WTC11 (cell line): ENCODE data around the gene DLAT.

Experiments
- CBFB ChIP-seq: sonication (generic); formaldehyde crosslinking; IDR thresholded peaks from 2 replicates; pipeline ENCODE4 v1.8.1; 2022; ENCODE audit warnings: mild to moderate bottlenecking, low read depth, missing genetic modification reagents
- CREB1 ChIP-seq: sonication (generic); formaldehyde crosslinking; IDR thresholded peaks from 2 replicates; pipeline ENCODE4 v1.8.0; 2023; ENCODE audit warnings: mild to moderate bottlenecking, missing genetic modification reagents
- NFYB ChIP-seq: sonication (generic); formaldehyde crosslinking; conservative IDR thresholded peaks from 2 replicates; pipeline ENCODE4 v1.8.0; 2022; ENCODE audit warnings: low read depth, missing genetic modification reagents
- TCF7 ChIP-seq: sonication (generic); formaldehyde crosslinking; IDR thresholded peaks from 2 replicates; pipeline ENCODE4 v1.8.0; 2022; ENCODE audit warnings: mild to moderate bottlenecking, low read depth, missing genetic modification reagents, moderate library complexity
- TF ChIP-seq, protein P1 (sequence below): sonication (generic); formaldehyde crosslinking; IDR thresholded peaks from 2 replicates; pipeline ENCODE4 v1.8.0; 2022; ENCODE audit warnings: missing genetic modification reagents
- TF ChIP-seq, protein P2 (sequence below): fragments of 250-450 bp; sonication (Bioruptor Pico); IDR thresholded peaks from 2 replicates; pipeline ENCODE4 v2.1.2; 2022; ENCODE audit warnings: mild to moderate bottlenecking, moderate library complexity
- TF ChIP-seq, protein P3 (sequence below): fragments of 200-600 bp; IDR thresholded peaks from 2 replicates; pipeline ENCODE4 v1.8.0; 2022; ENCODE audit warnings: antibody characterized with exemption
- TF ChIP-seq, protein P4 (sequence below): sonication (generic); formaldehyde crosslinking; IDR thresholded peaks from 2 replicates; pipeline ENCODE4 v1.8.0; 2022; ENCODE audit warnings: mild to moderate bottlenecking, missing genetic modification reagents
- TF ChIP-seq, protein P5 (sequence below): sonication (generic); formaldehyde crosslinking; IDR thresholded peaks from 2 replicates; pipeline ENCODE4 v1.8.1; 2023; ENCODE audit warnings: mild to moderate bottlenecking, missing genetic modification reagents, borderline replicate concordance
- TF ChIP-seq, protein P6 (sequence below): fragments of 250-450 bp; sonication (Bioruptor Pico); IDR thresholded peaks from 2 replicates; pipeline ENCODE4 v1.9.0; 2021; ENCODE audit warnings: moderate library complexity, mild to moderate bottlenecking, inconsistent platforms, borderline replicate concordance
- TF ChIP-seq, protein P7 (sequence below): sonication (generic); formaldehyde crosslinking; IDR thresholded peaks from 2 replicates; pipeline ENCODE4 v1.8.1; 2022; ENCODE audit warnings: mild to moderate bottlenecking, missing genetic modification reagents, moderate library complexity, borderline replicate concordance
- TF ChIP-seq, protein P8 (sequence below): sonication (generic); formaldehyde crosslinking; IDR thresholded peaks from 2 replicates; pipeline ENCODE4 v1.8.1; 2022; ENCODE audit warnings: low read depth, mild to moderate bottlenecking, moderate library complexity, missing genetic modification reagents, borderline replicate concordance
- TF ChIP-seq, protein P9 (sequence below): sonication (generic); formaldehyde crosslinking; IDR thresholded peaks from 2 replicates; pipeline ENCODE4 v1.8.1; 2022; ENCODE audit warnings: low read depth, missing genetic modification reagents, borderline replicate concordance

DNA sequence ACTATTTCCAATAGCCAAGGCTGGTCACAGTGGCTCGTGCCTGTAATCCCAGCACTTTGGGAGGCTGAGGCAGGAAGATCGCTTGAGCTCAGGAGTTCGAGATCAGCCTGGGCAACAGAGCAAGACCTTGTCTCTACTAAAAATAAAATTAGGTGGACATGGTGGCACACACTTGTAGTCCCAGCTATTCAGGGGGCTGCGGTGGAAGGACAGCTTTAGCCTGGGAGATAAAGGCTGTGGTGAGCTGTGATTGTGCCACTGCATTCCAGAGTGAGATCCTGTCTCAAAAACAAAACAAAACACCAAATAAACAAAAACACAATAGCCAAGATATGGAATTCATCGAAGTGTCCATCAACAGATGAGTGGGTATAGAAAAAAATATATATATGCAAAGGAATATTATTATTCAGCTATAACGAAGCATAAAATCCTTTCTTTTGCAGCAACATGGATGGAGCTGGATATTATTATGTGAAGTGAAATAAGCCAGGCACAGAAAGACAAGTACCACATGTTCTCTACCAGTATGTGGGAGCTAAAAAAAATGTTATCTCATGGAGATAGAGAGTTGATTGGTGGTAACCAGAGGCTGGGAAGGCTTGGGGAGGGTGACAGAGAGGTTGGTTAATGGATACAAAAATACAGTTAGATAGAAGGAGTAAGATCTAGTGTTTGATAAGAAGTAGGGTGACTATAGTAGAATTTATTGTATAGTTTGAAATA lies 22.6 kb upstream of the DLAT start:
- TF ChIP-seq, protein P1, sequence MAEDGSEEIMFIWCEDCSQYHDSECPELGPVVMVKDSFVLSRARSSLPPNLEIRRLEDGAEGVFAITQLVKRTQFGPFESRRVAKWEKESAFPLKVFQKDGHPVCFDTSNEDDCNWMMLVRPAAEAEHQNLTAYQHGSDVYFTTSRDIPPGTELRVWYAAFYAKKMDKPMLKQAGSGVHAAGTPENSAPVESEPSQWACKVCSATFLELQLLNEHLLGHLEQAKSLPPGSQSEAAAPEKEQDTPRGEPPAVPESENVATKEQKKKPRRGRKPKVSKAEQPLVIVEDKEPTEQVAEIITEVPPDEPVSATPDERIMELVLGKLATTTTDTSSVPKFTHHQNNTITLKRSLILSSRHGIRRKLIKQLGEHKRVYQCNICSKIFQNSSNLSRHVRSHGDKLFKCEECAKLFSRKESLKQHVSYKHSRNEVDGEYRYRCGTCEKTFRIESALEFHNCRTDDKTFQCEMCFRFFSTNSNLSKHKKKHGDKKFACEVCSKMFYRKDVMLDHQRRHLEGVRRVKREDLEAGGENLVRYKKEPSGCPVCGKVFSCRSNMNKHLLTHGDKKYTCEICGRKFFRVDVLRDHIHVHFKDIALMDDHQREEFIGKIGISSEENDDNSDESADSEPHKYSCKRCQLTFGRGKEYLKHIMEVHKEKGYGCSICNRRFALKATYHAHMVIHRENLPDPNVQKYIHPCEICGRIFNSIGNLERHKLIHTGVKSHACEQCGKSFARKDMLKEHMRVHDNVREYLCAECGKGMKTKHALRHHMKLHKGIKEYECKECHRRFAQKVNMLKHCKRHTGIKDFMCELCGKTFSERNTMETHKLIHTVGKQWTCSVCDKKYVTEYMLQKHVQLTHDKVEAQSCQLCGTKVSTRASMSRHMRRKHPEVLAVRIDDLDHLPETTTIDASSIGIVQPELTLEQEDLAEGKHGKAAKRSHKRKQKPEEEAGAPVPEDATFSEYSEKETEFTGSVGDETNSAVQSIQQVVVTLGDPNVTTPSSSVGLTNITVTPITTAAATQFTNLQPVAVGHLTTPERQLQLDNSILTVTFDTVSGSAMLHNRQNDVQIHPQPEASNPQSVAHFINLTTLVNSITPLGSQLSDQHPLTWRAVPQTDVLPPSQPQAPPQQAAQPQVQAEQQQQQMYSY: no peak
- TF ChIP-seq, protein P2, sequence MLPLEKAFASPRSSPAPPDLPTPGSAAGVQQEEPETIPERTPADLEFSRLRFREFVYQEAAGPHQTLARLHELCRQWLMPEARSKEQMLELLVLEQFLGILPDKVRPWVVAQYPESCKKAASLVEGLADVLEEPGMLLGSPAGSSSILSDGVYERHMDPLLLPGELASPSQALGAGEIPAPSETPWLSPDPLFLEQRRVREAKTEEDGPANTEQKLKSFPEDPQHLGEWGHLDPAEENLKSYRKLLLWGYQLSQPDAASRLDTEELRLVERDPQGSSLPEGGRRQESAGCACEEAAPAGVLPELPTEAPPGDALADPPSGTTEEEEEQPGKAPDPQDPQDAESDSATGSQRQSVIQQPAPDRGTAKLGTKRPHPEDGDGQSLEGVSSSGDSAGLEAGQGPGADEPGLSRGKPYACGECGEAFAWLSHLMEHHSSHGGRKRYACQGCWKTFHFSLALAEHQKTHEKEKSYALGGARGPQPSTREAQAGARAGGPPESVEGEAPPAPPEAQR (CRISPR knock-in tag): no peak
- TF ChIP-seq CBFB (no peak), TCF7 (no peak), CREB1 (no peak), NFYB (no peak)
- TF ChIP-seq, protein P3, sequence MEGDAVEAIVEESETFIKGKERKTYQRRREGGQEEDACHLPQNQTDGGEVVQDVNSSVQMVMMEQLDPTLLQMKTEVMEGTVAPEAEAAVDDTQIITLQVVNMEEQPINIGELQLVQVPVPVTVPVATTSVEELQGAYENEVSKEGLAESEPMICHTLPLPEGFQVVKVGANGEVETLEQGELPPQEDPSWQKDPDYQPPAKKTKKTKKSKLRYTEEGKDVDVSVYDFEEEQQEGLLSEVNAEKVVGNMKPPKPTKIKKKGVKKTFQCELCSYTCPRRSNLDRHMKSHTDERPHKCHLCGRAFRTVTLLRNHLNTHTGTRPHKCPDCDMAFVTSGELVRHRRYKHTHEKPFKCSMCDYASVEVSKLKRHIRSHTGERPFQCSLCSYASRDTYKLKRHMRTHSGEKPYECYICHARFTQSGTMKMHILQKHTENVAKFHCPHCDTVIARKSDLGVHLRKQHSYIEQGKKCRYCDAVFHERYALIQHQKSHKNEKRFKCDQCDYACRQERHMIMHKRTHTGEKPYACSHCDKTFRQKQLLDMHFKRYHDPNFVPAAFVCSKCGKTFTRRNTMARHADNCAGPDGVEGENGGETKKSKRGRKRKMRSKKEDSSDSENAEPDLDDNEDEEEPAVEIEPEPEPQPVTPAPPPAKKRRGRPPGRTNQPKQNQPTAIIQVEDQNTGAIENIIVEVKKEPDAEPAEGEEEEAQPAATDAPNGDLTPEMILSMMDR: no peak
- TF ChIP-seq, protein P4, sequence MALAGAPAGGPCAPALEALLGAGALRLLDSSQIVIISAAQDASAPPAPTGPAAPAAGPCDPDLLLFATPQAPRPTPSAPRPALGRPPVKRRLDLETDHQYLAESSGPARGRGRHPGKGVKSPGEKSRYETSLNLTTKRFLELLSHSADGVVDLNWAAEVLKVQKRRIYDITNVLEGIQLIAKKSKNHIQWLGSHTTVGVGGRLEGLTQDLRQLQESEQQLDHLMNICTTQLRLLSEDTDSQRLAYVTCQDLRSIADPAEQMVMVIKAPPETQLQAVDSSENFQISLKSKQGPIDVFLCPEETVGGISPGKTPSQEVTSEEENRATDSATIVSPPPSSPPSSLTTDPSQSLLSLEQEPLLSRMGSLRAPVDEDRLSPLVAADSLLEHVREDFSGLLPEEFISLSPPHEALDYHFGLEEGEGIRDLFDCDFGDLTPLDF (CRISPR knock-in tag): no peak
- TF ChIP-seq, protein P5, sequence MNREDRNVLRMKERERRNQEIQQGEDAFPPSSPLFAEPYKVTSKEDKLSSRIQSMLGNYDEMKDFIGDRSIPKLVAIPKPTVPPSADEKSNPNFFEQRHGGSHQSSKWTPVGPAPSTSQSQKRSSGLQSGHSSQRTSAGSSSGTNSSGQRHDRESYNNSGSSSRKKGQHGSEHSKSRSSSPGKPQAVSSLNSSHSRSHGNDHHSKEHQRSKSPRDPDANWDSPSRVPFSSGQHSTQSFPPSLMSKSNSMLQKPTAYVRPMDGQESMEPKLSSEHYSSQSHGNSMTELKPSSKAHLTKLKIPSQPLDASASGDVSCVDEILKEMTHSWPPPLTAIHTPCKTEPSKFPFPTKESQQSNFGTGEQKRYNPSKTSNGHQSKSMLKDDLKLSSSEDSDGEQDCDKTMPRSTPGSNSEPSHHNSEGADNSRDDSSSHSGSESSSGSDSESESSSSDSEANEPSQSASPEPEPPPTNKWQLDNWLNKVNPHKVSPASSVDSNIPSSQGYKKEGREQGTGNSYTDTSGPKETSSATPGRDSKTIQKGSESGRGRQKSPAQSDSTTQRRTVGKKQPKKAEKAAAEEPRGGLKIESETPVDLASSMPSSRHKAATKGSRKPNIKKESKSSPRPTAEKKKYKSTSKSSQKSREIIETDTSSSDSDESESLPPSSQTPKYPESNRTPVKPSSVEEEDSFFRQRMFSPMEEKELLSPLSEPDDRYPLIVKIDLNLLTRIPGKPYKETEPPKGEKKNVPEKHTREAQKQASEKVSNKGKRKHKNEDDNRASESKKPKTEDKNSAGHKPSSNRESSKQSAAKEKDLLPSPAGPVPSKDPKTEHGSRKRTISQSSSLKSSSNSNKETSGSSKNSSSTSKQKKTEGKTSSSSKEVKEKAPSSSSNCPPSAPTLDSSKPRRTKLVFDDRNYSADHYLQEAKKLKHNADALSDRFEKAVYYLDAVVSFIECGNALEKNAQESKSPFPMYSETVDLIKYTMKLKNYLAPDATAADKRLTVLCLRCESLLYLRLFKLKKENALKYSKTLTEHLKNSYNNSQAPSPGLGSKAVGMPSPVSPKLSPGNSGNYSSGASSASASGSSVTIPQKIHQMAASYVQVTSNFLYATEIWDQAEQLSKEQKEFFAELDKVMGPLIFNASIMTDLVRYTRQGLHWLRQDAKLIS (CRISPR knock-in tag): no peak
- TF ChIP-seq, protein P6, sequence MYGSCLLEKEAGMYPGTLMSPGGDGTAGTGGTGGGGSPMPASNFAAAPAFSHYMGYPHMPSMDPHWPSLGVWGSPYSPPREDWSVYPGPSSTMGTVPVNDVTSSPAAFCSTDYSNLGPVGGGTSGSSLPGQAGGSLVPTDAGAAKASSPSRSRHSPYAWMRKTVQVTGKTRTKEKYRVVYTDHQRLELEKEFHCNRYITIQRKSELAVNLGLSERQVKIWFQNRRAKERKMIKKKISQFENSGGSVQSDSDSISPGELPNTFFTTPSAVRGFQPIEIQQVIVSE (CRISPR knock-in tag): no peak
- TF ChIP-seq, protein P7, sequence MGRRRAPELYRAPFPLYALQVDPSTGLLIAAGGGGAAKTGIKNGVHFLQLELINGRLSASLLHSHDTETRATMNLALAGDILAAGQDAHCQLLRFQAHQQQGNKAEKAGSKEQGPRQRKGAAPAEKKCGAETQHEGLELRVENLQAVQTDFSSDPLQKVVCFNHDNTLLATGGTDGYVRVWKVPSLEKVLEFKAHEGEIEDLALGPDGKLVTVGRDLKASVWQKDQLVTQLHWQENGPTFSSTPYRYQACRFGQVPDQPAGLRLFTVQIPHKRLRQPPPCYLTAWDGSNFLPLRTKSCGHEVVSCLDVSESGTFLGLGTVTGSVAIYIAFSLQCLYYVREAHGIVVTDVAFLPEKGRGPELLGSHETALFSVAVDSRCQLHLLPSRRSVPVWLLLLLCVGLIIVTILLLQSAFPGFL (CRISPR knock-in tag): no peak
- TF ChIP-seq, protein P8, sequence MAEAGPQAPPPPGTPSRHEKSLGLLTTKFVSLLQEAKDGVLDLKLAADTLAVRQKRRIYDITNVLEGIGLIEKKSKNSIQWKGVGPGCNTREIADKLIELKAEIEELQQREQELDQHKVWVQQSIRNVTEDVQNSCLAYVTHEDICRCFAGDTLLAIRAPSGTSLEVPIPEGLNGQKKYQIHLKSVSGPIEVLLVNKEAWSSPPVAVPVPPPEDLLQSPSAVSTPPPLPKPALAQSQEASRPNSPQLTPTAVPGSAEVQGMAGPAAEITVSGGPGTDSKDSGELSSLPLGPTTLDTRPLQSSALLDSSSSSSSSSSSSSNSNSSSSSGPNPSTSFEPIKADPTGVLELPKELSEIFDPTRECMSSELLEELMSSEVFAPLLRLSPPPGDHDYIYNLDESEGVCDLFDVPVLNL (CRISPR knock-in tag): no peak
- TF ChIP-seq, protein P9, sequence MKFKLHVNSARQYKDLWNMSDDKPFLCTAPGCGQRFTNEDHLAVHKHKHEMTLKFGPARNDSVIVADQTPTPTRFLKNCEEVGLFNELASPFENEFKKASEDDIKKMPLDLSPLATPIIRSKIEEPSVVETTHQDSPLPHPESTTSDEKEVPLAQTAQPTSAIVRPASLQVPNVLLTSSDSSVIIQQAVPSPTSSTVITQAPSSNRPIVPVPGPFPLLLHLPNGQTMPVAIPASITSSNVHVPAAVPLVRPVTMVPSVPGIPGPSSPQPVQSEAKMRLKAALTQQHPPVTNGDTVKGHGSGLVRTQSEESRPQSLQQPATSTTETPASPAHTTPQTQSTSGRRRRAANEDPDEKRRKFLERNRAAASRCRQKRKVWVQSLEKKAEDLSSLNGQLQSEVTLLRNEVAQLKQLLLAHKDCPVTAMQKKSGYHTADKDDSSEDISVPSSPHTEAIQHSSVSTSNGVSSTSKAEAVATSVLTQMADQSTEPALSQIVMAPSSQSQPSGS (CRISPR knock-in tag): no peak
